Measurements from ENCODE around the gene FAM222B.

DNA sequence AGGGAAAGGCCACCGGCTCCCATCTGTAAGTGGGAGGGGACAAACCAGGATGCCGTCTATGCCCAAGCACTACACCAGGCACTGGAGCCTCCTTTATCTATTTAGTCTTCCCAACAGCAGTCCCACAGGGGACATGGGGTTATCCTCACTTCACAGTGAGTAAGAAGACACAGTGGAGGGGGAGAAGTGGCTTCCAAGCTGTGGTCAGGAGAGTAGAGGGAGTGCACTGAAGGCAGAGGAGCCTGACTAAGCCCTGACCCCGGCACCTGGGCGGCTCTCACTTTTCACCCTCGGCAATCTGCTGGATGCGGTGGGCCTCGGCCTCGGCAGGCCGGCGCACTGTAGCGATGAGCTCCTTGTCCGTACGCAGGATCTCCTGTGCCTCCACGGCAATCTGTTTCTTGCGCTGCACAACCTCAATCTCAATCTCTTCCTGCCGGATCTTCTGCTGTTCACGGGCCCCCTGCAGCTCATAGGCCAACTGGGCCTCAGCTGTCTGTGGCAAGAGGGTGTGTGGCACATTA, 39.0 kb upstream of the FAM222B start:
- no peak for TF ChIP-seq KLF16 (tag by site-specific recombination; IDR thresholded peaks at IDR 0.05)
- TF ChIP-seq, protein P1, sequence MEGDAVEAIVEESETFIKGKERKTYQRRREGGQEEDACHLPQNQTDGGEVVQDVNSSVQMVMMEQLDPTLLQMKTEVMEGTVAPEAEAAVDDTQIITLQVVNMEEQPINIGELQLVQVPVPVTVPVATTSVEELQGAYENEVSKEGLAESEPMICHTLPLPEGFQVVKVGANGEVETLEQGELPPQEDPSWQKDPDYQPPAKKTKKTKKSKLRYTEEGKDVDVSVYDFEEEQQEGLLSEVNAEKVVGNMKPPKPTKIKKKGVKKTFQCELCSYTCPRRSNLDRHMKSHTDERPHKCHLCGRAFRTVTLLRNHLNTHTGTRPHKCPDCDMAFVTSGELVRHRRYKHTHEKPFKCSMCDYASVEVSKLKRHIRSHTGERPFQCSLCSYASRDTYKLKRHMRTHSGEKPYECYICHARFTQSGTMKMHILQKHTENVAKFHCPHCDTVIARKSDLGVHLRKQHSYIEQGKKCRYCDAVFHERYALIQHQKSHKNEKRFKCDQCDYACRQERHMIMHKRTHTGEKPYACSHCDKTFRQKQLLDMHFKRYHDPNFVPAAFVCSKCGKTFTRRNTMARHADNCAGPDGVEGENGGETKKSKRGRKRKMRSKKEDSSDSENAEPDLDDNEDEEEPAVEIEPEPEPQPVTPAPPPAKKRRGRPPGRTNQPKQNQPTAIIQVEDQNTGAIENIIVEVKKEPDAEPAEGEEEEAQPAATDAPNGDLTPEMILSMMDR (tag by site-specific recombination; IDR thresholded peaks at IDR 0.05) = no peak
- no peak for TF ChIP-seq ZNF791 (tag by site-specific recombination; IDR thresholded peaks at IDR 0.05)
- no peak for TF ChIP-seq ZNF274 (IDR thresholded peaks at IDR 0.05; ENCODE audit: low read length)
- TF ChIP-seq ZNF274 (tag by site-specific recombination; IDR thresholded peaks at IDR 0.05; ENCODE audit: borderline replicate concordance) = no peak
- TF ChIP-seq, protein P2, sequence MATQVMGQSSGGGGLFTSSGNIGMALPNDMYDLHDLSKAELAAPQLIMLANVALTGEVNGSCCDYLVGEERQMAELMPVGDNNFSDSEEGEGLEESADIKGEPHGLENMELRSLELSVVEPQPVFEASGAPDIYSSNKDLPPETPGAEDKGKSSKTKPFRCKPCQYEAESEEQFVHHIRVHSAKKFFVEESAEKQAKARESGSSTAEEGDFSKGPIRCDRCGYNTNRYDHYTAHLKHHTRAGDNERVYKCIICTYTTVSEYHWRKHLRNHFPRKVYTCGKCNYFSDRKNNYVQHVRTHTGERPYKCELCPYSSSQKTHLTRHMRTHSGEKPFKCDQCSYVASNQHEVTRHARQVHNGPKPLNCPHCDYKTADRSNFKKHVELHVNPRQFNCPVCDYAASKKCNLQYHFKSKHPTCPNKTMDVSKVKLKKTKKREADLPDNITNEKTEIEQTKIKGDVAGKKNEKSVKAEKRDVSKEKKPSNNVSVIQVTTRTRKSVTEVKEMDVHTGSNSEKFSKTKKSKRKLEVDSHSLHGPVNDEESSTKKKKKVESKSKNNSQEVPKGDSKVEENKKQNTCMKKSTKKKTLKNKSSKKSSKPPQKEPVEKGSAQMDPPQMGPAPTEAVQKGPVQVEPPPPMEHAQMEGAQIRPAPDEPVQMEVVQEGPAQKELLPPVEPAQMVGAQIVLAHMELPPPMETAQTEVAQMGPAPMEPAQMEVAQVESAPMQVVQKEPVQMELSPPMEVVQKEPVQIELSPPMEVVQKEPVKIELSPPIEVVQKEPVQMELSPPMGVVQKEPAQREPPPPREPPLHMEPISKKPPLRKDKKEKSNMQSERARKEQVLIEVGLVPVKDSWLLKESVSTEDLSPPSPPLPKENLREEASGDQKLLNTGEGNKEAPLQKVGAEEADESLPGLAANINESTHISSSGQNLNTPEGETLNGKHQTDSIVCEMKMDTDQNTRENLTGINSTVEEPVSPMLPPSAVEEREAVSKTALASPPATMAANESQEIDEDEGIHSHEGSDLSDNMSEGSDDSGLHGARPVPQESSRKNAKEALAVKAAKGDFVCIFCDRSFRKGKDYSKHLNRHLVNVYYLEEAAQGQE (tag by site-specific recombination; IDR thresholded peaks at IDR 0.05) = no peak
- TF ChIP-seq, protein P3, sequence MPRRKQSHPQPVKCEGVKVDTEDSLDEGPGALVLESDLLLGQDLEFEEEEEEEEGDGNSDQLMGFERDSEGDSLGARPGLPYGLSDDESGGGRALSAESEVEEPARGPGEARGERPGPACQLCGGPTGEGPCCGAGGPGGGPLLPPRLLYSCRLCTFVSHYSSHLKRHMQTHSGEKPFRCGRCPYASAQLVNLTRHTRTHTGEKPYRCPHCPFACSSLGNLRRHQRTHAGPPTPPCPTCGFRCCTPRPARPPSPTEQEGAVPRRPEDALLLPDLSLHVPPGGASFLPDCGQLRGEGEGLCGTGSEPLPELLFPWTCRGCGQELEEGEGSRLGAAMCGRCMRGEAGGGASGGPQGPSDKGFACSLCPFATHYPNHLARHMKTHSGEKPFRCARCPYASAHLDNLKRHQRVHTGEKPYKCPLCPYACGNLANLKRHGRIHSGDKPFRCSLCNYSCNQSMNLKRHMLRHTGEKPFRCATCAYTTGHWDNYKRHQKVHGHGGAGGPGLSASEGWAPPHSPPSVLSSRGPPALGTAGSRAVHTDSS (tag by site-specific recombination; IDR thresholded peaks at IDR 0.05) = no peak

Measured in HEK293 (cell line).